ENCODE data around the gene PROB1.

DNA sequence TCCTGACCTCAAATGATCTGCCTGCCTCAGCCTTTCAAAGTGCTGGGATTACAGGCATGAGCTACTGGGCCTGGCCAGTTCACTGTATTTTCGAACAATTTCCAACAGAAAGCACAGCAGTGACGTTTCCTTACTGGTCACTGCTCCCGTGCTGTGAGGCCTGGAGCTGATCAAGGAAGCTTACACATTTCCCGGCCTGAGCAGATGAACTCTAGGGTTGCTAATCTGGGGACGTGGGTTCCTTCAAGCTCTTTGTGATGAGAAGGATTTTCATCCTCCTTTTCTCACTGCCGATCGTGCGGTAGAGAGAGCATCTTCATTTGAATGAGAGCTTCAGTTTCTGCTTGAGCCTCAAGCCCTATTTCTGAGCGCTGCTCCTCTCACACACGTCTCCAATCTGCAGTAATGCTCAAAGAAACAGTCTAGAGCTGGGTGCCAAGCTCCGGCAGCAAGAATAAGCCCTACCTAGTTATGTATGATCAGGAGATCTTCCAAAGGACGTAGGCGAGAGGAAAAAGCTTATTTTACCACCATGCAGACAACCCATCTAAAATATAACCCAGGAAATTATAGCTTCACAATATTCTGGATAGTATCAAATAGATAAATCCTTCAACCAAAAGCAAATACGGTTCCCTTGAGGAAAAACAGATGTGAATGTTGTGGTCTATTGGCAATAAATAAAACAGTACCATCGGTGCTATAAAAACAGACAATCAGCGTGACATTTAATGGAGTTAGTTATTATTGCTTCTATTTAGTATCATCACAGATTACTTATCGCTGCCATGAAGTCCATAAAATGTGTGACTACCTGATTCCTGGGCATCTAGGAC lies 16.3 kb upstream of the PROB1 start:
- TF ChIP-seq CEBPB (IDR thresholded peaks at IDR 0.05) (no peak), TAF1 (IDR thresholded peaks at IDR 0.05; ENCODE audit: low read depth) (no peak), NFIC (IDR thresholded peaks at IDR 0.05) (no peak), EP300 (IDR thresholded peaks at IDR 0.05; ENCODE audit: borderline replicate concordance) (no peak), YY1 (IDR thresholded peaks at IDR 0.05; ENCODE audit: low read depth) (no peak), RAD21 (IDR thresholded peaks at IDR 0.05; ENCODE audit: low read depth) (no peak), USF1 (IDR thresholded peaks at IDR 0.05) (no peak), FOXM1 (IDR thresholded peaks at IDR 0.05; ENCODE audit: borderline replicate concordance, low read depth) (no peak), TEAD4 (IDR thresholded peaks at IDR 0.05) (no peak), CREB1 (IDR thresholded peaks at IDR 0.05; ENCODE audit: low read depth) (no peak), EGR1 (IDR thresholded peaks at IDR 0.05) (no peak)
- TF ChIP-seq, protein P1, sequence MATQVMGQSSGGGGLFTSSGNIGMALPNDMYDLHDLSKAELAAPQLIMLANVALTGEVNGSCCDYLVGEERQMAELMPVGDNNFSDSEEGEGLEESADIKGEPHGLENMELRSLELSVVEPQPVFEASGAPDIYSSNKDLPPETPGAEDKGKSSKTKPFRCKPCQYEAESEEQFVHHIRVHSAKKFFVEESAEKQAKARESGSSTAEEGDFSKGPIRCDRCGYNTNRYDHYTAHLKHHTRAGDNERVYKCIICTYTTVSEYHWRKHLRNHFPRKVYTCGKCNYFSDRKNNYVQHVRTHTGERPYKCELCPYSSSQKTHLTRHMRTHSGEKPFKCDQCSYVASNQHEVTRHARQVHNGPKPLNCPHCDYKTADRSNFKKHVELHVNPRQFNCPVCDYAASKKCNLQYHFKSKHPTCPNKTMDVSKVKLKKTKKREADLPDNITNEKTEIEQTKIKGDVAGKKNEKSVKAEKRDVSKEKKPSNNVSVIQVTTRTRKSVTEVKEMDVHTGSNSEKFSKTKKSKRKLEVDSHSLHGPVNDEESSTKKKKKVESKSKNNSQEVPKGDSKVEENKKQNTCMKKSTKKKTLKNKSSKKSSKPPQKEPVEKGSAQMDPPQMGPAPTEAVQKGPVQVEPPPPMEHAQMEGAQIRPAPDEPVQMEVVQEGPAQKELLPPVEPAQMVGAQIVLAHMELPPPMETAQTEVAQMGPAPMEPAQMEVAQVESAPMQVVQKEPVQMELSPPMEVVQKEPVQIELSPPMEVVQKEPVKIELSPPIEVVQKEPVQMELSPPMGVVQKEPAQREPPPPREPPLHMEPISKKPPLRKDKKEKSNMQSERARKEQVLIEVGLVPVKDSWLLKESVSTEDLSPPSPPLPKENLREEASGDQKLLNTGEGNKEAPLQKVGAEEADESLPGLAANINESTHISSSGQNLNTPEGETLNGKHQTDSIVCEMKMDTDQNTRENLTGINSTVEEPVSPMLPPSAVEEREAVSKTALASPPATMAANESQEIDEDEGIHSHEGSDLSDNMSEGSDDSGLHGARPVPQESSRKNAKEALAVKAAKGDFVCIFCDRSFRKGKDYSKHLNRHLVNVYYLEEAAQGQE (IDR thresholded peaks at IDR 0.05; ENCODE audit: low read depth) = no peak
- TF ChIP-seq, protein P2, sequence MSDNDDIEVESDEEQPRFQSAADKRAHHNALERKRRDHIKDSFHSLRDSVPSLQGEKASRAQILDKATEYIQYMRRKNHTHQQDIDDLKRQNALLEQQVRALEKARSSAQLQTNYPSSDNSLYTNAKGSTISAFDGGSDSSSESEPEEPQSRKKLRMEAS (IDR thresholded peaks at IDR 0.05) = no peak
